Activated naive CD8-positive, alpha-beta T cell treated with anti-CD3 and anti-CD28 coated beads, Interleukin-2, amount 50 U/mL, for 24 hours (primary cell): Measurements from ENCODE around the gene TMEM131L.
"Not testable (repeated sequence)": the region's sequence is repeated elsewhere in the genome, so short reads cannot be mapped to it uniquely, and the experiment has no call there.

Source experiments
- ATAC-seq: fragments of 150-1000 bp; cut with Tn5 transposase; one replicate; pipeline ENCODE4 v1.10.0; 2021
- DNase-seq: peaks from one replicate; pipeline ENCODE4 v3.0.0; 2021
- H3K27ac Mint-ChIP-seq: one replicate; pipeline ENCODE4 v1.8.0; 2021; ENCODE audit warnings: mild to moderate bottlenecking, mixed read lengths
- H3K27me3 Mint-ChIP-seq: one replicate; pipeline ENCODE4 v1.8.0; 2021; ENCODE audit warnings: mixed read lengths
- H3K36me3 Mint-ChIP-seq: one replicate; pipeline ENCODE4 v1.8.0; 2021; ENCODE audit warnings: low read depth, mixed read lengths
- H3K4me1 Mint-ChIP-seq: one replicate; pipeline ENCODE4 v1.8.0; 2021; ENCODE audit warnings: mixed read lengths
- H3K4me3 Mint-ChIP-seq: one replicate; pipeline ENCODE4 v1.8.0; 2021; ENCODE audit warnings: mild to moderate bottlenecking, moderate library complexity, mixed read lengths
- H3K9me3 Mint-ChIP-seq: one replicate; pipeline ENCODE4 v1.8.0; 2021; ENCODE audit warnings: mixed read lengths

The TMEM131L gene

DNA sequence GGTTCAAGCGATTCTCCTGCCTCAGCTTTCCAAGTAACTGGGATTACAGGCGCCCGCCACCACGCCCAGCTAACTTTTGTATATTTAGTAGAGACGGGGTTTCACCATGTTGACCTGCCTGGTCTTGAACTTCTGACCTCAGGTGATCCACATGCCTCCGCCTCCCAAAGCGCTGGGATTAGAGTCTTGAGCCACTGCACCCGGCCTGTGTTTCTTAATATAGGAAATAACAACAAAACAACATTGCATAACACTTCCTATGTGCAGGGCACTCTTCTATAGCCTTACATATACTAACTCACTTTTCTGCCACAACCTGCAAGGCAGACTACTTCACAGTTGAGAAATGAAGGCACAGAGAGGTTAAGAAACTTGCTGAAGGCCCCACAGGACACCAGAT is 12.8 kb upstream of the TMEM131L start:
- Mint-ChIP-seq H3K4me1 (peaks cover 22% of the 10 kb centered on the region), H3K27ac (no peak overlapping the region), H3K36me3 (no peaks in the 10 kb centered on the region), H3K4me3 (no peak overlapping the region), H3K9me3 (no peaks in the 10 kb centered on the region), H3K27me3 (no peaks in the 10 kb centered on the region)
- no peak for ATAC-seq
- DNase-seq = no peak

- no peaks in the 10 kb centered on the region for H3K9me3 Mint-ChIP-seq
- DNase-seq (no peak), ATAC-seq (no peak)
- H3K27ac Mint-ChIP-seq = no peak overlapping the region
- H3K4me1 Mint-ChIP-seq = peaks cover 6% of the 10 kb centered on the region
- no peak overlapping the region for H3K4me3 Mint-ChIP-seq
- H3K27me3 Mint-ChIP-seq = no peaks in the 10 kb centered on the region
- no peaks in the 10 kb centered on the region for H3K36me3 Mint-ChIP-seq
Measured at GRCh38 chr4:153458969-153459368, 7.2 kb upstream of the TMEM131L start.

- H3K4me3 Mint-ChIP-seq, DNase-seq, ATAC-seq, H3K36me3 Mint-ChIP-seq, H3K27me3 Mint-ChIP-seq, H3K27ac Mint-ChIP-seq, H3K9me3 Mint-ChIP-seq: not testable (repeated sequence)
- H3K4me1 Mint-ChIP-seq = peaks cover 19% of the 10 kb centered on the region
Measured at GRCh38 chr4:153461549-153461948, 4.6 kb upstream of the TMEM131L start.

- ATAC-seq (no peak), DNase-seq (no peak)
- peaks cover 12% of the 10 kb centered on the region for H3K36me3 Mint-ChIP-seq
- H3K4me1 Mint-ChIP-seq = peaks cover 35% of the 10 kb centered on the region
- no peak overlapping the region for H3K27ac Mint-ChIP-seq
- no peak overlapping the region for H3K4me3 Mint-ChIP-seq
- no peaks in the 10 kb centered on the region for H3K27me3 Mint-ChIP-seq
- no peaks in the 10 kb centered on the region for H3K9me3 Mint-ChIP-seq
Measured at GRCh38 chr4:153464068-153464467, 2.1 kb upstream of the TMEM131L start.

GRCh38 chr4:153465140-153465539 is 1.0 kb upstream of the TMEM131L start:
- H3K27ac Mint-ChIP-seq = peak overlapping the region; percentile 91
- no peaks in the 10 kb centered on the region for H3K27me3 Mint-ChIP-seq
- H3K4me1 Mint-ChIP-seq = peaks cover 44% of the 10 kb centered on the region
- no peak for DNase-seq
- peaks cover 20% of the 10 kb centered on the region for H3K36me3 Mint-ChIP-seq
- no peak for ATAC-seq
- H3K4me3 Mint-ChIP-seq = peak overlapping the region; percentile 87
- H3K9me3 Mint-ChIP-seq = no peaks in the 10 kb centered on the region

- peaks cover 49% of the 10 kb centered on the region for H3K4me1 Mint-ChIP-seq
- peak overlapping the region; percentile 91 for H3K27ac Mint-ChIP-seq
- peak overlapping the region; percentile 87 for H3K4me3 Mint-ChIP-seq
- DNase-seq (peak; percentile 45), ATAC-seq (peak; percentile 29)
- no peaks in the 10 kb centered on the region for H3K27me3 Mint-ChIP-seq
- peaks cover 23% of the 10 kb centered on the region for H3K36me3 Mint-ChIP-seq
- no peaks in the 10 kb centered on the region for H3K9me3 Mint-ChIP-seq
Measured at GRCh38 chr4:153465615-153466080, 512 bp upstream of the TMEM131L start.

GRCh38 chr4:153466949-153467896 is 1.1 kb downstream of the TMEM131L start:
- Mint-ChIP-seq H3K36me3 (peaks cover 39% of the 10 kb centered on the region), H3K9me3 (no peaks in the 10 kb centered on the region), H3K4me1 (peaks cover 64% of the 10 kb centered on the region), H3K27ac (peak overlapping the region; percentile 87), H3K27me3 (no peaks in the 10 kb centered on the region), H3K4me3 (peak overlapping the region; percentile 88)
- peak; percentile 21 for ATAC-seq
- DNase-seq = peak; percentile 67

- no peak for DNase-seq
- peaks cover 44% of the 10 kb centered on the region for H3K36me3 Mint-ChIP-seq
- no peaks in the 10 kb centered on the region for H3K27me3 Mint-ChIP-seq
- peak overlapping the region; percentile 87 for H3K27ac Mint-ChIP-seq
- peak overlapping the region; percentile 88 for H3K4me3 Mint-ChIP-seq
- no peaks in the 10 kb centered on the region for H3K9me3 Mint-ChIP-seq
- H3K4me1 Mint-ChIP-seq = peaks cover 71% of the 10 kb centered on the region
- no peak for ATAC-seq
Measured at GRCh38 chr4:153467897-153468262, 1.7 kb downstream of the TMEM131L start.

GRCh38 chr4:153468587-153468986 is 2.4 kb downstream of the TMEM131L start:
- peaks cover 49% of the 10 kb centered on the region for H3K36me3 Mint-ChIP-seq

DNA sequence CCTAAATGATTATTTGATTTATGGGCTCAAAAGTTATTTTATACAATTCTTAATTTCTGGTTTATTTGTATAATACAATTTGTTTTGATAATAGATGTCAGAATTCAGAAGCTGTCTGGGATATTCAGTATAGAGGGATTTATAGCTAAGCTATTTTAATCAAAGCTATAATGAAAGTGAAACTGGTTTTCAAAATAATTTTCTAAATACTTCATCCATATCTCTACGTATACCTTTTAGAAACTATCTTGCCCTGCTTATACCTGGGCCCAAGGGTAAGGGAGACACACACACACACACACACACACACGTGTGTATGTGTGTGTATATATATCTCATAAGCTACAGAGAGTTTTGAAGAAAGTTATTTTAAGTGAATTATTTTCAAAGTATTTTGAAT is 2.9 kb downstream of the TMEM131L start:
- peaks cover 81% of the 10 kb centered on the region for H3K4me1 Mint-ChIP-seq
- peak overlapping the region; percentile 87 for H3K27ac Mint-ChIP-seq
- H3K4me3 Mint-ChIP-seq = peak overlapping the region; percentile 88
- ATAC-seq = no peak
- H3K36me3 Mint-ChIP-seq = peaks cover 54% of the 10 kb centered on the region
- H3K9me3 Mint-ChIP-seq = no peaks in the 10 kb centered on the region
- H3K27me3 Mint-ChIP-seq = no peaks in the 10 kb centered on the region
- no peak for DNase-seq

More at GRCh38 chr4:153468587-153468986, 2.4 kb downstream of the TMEM131L start:
- peak; percentile 34 for DNase-seq
- Mint-ChIP-seq H3K4me1 (peaks cover 78% of the 10 kb centered on the region), H3K9me3 (no peaks in the 10 kb centered on the region), H3K27ac (peak overlapping the region; percentile 87), H3K27me3 (no peaks in the 10 kb centered on the region), H3K4me3 (peak overlapping the region; percentile 88)
- peak; percentile 11 for ATAC-seq

DNA sequence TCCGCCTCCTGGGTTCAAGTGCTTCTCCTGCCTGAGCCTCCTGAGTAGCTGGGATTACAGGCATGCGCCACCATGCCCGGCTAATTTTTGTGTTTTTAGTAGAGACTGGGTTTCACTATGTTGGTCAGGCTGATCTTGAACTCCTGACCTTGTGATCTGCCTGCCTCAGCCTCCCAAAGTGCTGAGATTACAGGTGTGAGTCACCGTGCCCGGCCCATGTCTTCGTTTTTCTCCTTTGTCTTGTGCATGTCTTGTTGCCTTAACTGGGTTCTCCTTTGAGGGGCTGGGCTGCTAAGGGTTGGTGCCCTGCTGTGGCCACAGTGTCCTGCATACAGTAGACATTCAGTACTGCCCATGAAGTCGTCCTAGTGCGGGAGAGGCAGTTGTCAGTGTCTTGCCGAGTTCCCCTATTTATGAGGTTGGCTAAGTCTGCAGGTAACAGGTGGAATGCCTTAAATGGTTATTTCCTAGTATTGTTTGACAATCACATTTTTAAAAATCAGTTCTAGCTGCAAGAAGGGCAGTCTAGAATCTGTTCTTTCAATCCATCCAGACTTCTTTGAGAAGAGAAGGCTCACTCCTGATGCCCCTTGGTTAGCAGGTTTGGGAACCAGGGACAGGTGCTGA is 5.0 kb downstream of the TMEM131L start:
- not testable (repeated sequence) for H3K27me3 Mint-ChIP-seq, H3K9me3 Mint-ChIP-seq, DNase-seq, ATAC-seq
- peaks cover 72% of the 10 kb centered on the region for H3K36me3 Mint-ChIP-seq
- peak overlapping the region; percentile 88 for H3K4me3 Mint-ChIP-seq
- H3K27ac Mint-ChIP-seq = peak overlapping the region; percentile 85
- peaks cover 82% of the 10 kb centered on the region for H3K4me1 Mint-ChIP-seq

- H3K36me3 Mint-ChIP-seq = peaks cover 73% of the 10 kb centered on the region
- H3K27me3 Mint-ChIP-seq = no peaks in the 10 kb centered on the region
- H3K27ac Mint-ChIP-seq = peak overlapping the region; percentile 85
- H3K9me3 Mint-ChIP-seq = no peaks in the 10 kb centered on the region
- peak overlapping the region; percentile 88 for H3K4me3 Mint-ChIP-seq
- peaks cover 86% of the 10 kb centered on the region for H3K4me1 Mint-ChIP-seq
- DNase-seq (no peak), ATAC-seq (peak; percentile 47)
Measured at GRCh38 chr4:153471698-153472093, 5.5 kb downstream of the TMEM131L start.

- Mint-ChIP-seq H3K9me3 (no peaks in the 10 kb centered on the region), H3K4me1 (peaks cover 91% of the 10 kb centered on the region), H3K4me3 (peak overlapping the region; percentile 88), H3K36me3 (peaks cover 79% of the 10 kb centered on the region), H3K27ac (peak overlapping the region; percentile 85), H3K27me3 (no peaks in the 10 kb centered on the region)
- DNase-seq (no peak), ATAC-seq (peak; percentile 37)
Measured at GRCh38 chr4:153472122-153473037, 6.2 kb downstream of the TMEM131L start.

- Mint-ChIP-seq H3K4me3 (no peak overlapping the region), H3K4me1 (peaks cover 86% of the 10 kb centered on the region), H3K36me3 (peaks cover 75% of the 10 kb centered on the region), H3K27me3 (no peaks in the 10 kb centered on the region), H3K27ac (peak overlapping the region; percentile 29), H3K9me3 (no peaks in the 10 kb centered on the region)
- DNase-seq = no peak
- ATAC-seq = no peak
Measured at GRCh38 chr4:153474251-153474650, 8.1 kb downstream of the TMEM131L start.
